K562 (cell line): ENCODE data around the gene EDARADD. TPM values are rescaled to one million over a fixed set of nuclear protein-coding genes. Genes with fewer than 3 reads are reported as not detected.

Source experiments
- ATAC-seq: fragments of 200-7000 bp; cut with Tn5 transposase; 3 replicates; pipeline ENCODE4 v1.9.1; 2020; ENCODE audit warnings: moderate library complexity
- BruUV-seq: library from RNA; stranded (reverse); fragments of 400-500 nt; replicated peaks from 2 replicates; lab custom pipeline; 2021; lab: Mats Ljungman, UMichigan
- CTCF ChIA-PET: fragments of 300-600 bp; formaldehyde crosslinking; extraction: SDS; loops from one replicate; lab custom pipeline; 2021; ENCODE audit warnings: low intra/inter-chr PET ratio; lab: Yijun Ruan, JAX
- POLR2A ChIA-PET: fragments of 300-600, 350-650 bp; sonication (Branson Sonifier 250); formaldehyde crosslinking; extraction: SDS; loops from one replicate; lab custom pipeline; 2021; ENCODE audit warnings: antibody characterized with exemption, inconsistent platforms; lab: Yijun Ruan, JAX
- DNase-seq, 4 experiments: peaks; one replicate each; pipeline versions ENCODE4 v3.0.0 to v3.0.0-alpha.2; 2011 to 2018; ENCODE audit warnings: low spot score in 3 of 4, mixed read lengths in 3 of 4; ENCODE audit errors: extremely low read depth in 1 of 4
- FAIRE-seq: peaks from 2 replicates; lab custom pipeline; 2011; peaks lifted over from hg19 to GRCh38; lab: Jason Lieb, UNC
- H2AFZ ChIP-seq: 2 replicates; pipeline ENCODE4 v1.6.0; 2011; ENCODE audit warnings: low read depth, low read length, control low read depth, inconsistent platforms
- H3K27ac ChIP-seq: fragments of 200-600 bp; 3 replicates; pipeline ENCODE4 v1.8.0; 2011; ENCODE audit warnings: low read depth, mild to moderate bottlenecking, control low read depth, inconsistent platforms, low read length, moderate library complexity, mixed read lengths; ENCODE audit errors: extremely low read depth
- H3K27me3 ChIP-seq, 2 experiments: fragments of 300-600 bp in 1 of 2; 2 replicates in 1 of 2; 3 replicates in 1 of 2; pipeline versions ENCODE4 v1.6.0 to v1.8.0; 2011; ENCODE audit warnings: inconsistent platforms in 2 of 2, low read length in 2 of 2, mild to moderate bottlenecking in 1 of 2, mixed read lengths in 1 of 2, moderate library complexity in 1 of 2; ENCODE audit not compliant: control insufficient read depth in 2 of 2, insufficient read depth in 2 of 2
- H3K36me3 ChIP-seq: fragments of 300-600 bp; 3 replicates; pipeline ENCODE4 v1.8.0; 2011; ENCODE audit warnings: mild to moderate bottlenecking, low read length, inconsistent platforms; ENCODE audit not compliant: control insufficient read depth, insufficient read depth
- H3K4me1 ChIP-seq, 2 experiments: fragments of 200-600 bp in 1 of 2; replicated peaks in 1 of 2; 2 replicates in 1 of 2; 3 replicates in 1 of 2; pipeline versions ENCODE4 v1.5.1 to v1.8.0; 2011; ENCODE audit warnings: inconsistent platforms in 2 of 2, low read length in 2 of 2, mild to moderate bottlenecking in 1 of 2, mixed read lengths in 1 of 2, moderate library complexity in 1 of 2; ENCODE audit not compliant: control insufficient read depth in 2 of 2, insufficient read depth in 2 of 2
- H3K4me2 ChIP-seq: 2 replicates; pipeline ENCODE4 v1.6.1; 2011; ENCODE audit warnings: low read length, control low read depth, inconsistent platforms, mixed read lengths; ENCODE audit not compliant: insufficient read depth
- H3K4me3 ChIP-seq: fragments of 200-600 bp; sonication (generic), shearing (Covaris generic); 2 replicates; pipeline ENCODE4 v1.5.1; 2016; ENCODE audit warnings: control low read depth, inconsistent platforms
- H3K79me2 ChIP-seq: fragments of 200-600 bp; 3 replicates; pipeline ENCODE4 v1.8.0; 2011; ENCODE audit warnings: low read length, inconsistent platforms; ENCODE audit not compliant: control insufficient read depth, insufficient read depth
- H3K9ac ChIP-seq, 2 experiments: 2 replicates each; pipeline versions ENCODE4 v1.6.0 to v1.6.1; 2011; ENCODE audit warnings: low read depth in 2 of 2, low read length in 2 of 2, control low read depth in 1 of 2, inconsistent platforms in 1 of 2, mild to moderate bottlenecking in 1 of 2, mixed read lengths in 1 of 2; ENCODE audit not compliant: insufficient read depth in 1 of 2
- H3K9me1 ChIP-seq: one replicate; pipeline ENCODE4 v1.6.0; 2011; ENCODE audit warnings: inconsistent platforms, mild to moderate bottlenecking, low read length, moderate library complexity; ENCODE audit not compliant: control insufficient read depth, insufficient read depth
- H3K9me3 ChIP-seq: replicated peaks from 2 replicates; pipeline ENCODE4 v1.5.1; 2011; ENCODE audit warnings: low read depth, low read length, inconsistent platforms; ENCODE audit not compliant: control insufficient read depth, insufficient read depth
- H4K20me1 ChIP-seq: replicated peaks from 2 replicates; pipeline ENCODE4 v1.6.1; 2011; ENCODE audit warnings: low read length, inconsistent platforms, mixed read lengths; ENCODE audit not compliant: control insufficient read depth, insufficient read depth
- BHLHE40 ChIP-seq: IDR thresholded peaks from 2 replicates; pipeline ENCODE4 v1.6.1; 2011; ENCODE audit warnings: low read length, improper control_type of control experiment
- CEBPB ChIP-seq: fragments of 450-650 bp; IDR thresholded peaks from 2 replicates; pipeline ENCODE4 v1.6.1; 2016; ENCODE audit warnings: missing genetic modification characterization, missing compliant biosample characterization
- CEBPG ChIP-seq, 3 experiments: fragments of 200-800 bp in 1 of 3; sonication (Bioruptor generic) in 1 of 3; sonication (generic) in 1 of 3; formaldehyde crosslinking in 1 of 3; IDR thresholded peaks in 2 of 3; conservative IDR thresholded peaks in 1 of 3; 2 replicates each; pipeline versions ENCODE4 v1.6.1 to v1.8.0; 2016 to 2022; ENCODE audit warnings: missing compliant biosample characterization in 2 of 3, missing genetic modification characterization in 2 of 3, mild to moderate bottlenecking in 1 of 3, missing genetic modification reagents in 1 of 3
- WGBS: fragments of 100-300 bp; shearing (Covaris generic); methylation state at CpG from one replicate; pipeline ENCODE4 v1.1.6; 2016; ENCODE audit warnings: low coverage, mixed read lengths; ENCODE audit not compliant: insufficient coverage; ENCODE audit errors: missing lambda C conversion rate; 5-methylcytosine and 5-hydroxymethylcytosine counted together
- in situ Hi-C: fragments of 300-500 bp; cut with MboI; formaldehyde crosslinking; loops from 4 replicates; pipeline ENCODE4 v1.15.0; 2018; ENCODE audit warnings: inconsistent platforms, mixed read lengths
- intact Hi-C: fragments of 100-400 bp; cut with micrococcal nuclease; formaldehyde crosslinking; loops from 2 replicates; pipeline ENCODE4 v1.14.2; 2022
- polyA plus RNA-seq, 8 experiments: library from polyadenylated mRNA; depleted of rRNA in 4 of 8; stranded (reverse) in 5 of 8; unstranded in 3 of 8; fragments of >200 nt; fragmentation: Nextera tagmentation in 2 of 8; fragmentation: Illumina TruSeq in 1 of 8; extraction: Ambion mirVana in 2 of 8; extraction: Trizol in 1 of 8; gene quantifications; 2 replicates each; pipeline versions ENCODE4 v1.2.1 to v1.2.3, GENCODE V29; 2011 to 2014; ENCODE audit warnings: inconsistent platforms in 1 of 8, missing spikeins in 1 of 8
- total RNA-seq, 7 experiments: library from RNA; depleted of rRNA in 6 of 7; stranded (reverse); fragments of >200 nt in 6 of 7; fragmentation: Illumina TruSeq in 2 of 7; extraction: Trizol in 2 of 7; gene quantifications; 2 replicates each; pipeline versions ENCODE4 v1.2.1 to v1.2.3, GENCODE V29; 2011 to 2021; ENCODE audit warnings: low replicate concordance in 1 of 7
- TF ChIP-seq, protein P1 (sequence below): conservative IDR thresholded peaks from 2 replicates; pipeline ENCODE4 v1.6.1; 2011; ENCODE audit warnings: low read depth, mild to moderate bottlenecking, low read length; ENCODE audit not compliant: control insufficient read depth

Gene EDARADD
- total and polyA plus RNA-seq, 9 of the 15 experiments (the other 6 are each of a cell fraction or from before 2014, with no cell fraction given): 0.46 to 32.4 (median 20.6) TPM

DNA sequence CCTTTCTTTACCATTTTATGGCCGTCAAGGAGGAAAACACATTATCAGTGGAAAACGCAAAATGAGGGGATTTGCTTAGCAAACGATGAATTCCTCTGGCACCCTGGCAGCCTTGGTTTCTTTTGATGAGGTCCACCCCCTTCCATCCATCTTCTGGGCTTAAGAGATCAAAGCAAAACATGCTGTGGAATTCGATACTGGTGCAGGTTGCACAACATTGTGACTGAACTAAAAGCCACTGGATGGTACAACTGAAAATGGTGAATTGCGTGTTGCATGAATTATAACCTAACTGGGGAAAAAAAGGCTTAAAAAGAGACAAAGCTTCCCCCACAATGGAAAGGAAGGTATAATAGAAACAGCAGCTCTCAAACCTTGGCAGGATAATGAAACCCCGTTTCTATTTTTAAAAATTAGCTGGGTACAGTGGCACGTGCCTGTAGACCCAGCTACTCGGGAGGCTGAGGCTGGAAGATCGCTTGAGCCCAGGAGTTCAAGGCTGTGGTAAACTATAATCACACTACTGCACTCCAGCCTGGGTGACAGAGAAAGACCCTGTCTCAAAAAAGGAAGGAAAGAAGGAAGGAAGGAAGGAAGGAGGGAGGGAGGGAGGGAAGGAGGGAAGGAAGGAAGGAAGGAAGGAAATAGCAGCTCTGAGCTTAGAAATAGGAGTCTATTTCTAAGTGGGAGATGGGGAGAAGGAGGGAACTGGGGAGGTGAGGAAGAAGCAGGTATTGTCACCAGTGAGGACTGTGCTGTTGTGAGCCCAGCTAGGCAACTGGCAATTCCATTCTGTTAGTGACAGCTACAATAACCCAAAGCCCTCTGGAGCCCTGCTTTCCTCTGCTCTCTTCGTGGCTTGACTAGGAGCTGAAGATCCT, 100.7 kb downstream of the EDARADD start:
- no peak for DNase-seq
- no TSS peak for BruUV-seq

More for the DNA sequence above, 100.7 kb downstream of the EDARADD start:
- Histone ChIP-seq H3K27me3 (peaks cover 9 to 15% of the 10 kb centered on the region in 2 experiments), H2AFZ (no peak overlapping the region), H3K27ac (no peak overlapping the region), H3K9ac (0 out of 4 replicates have a peak overlapping the region, but pooled peaks of 1 of the 2 experiments have one; percentile 28), H3K4me2 (no peak overlapping the region), H3K9me1 (no peaks in the 10 kb centered on the region), H3K79me2 (no peaks in the 10 kb centered on the region), H4K20me1 (no peaks in the 10 kb centered on the region), H3K36me3 (no peaks in the 10 kb centered on the region), H3K9me3 (no peaks in the 10 kb centered on the region), H3K4me1 (peaks cover 0 to 14% of the 10 kb centered on the region in 2 experiments; a peak in 4 of 5 replicates), H3K4me3 (no peak overlapping the region)
- ChIA-PET POLR2A (interaction anchor here (1.1 kb wide), 1 partner anchor 11 kb away, joined by 7 read pairs; no protein-coding TSS in a partner anchor), CTCF (no interaction called here)
- in situ Hi-C loops: loop anchor here (5.0 to 25.0 kb wide), 2 partner anchors 383 to 892 kb away; no protein-coding TSS in a partner anchor
- TF ChIP-seq BHLHE40 (peak; percentile 36; the same call in 1 of the 2 replicates), CEBPG (CRISPR knock-in tag; IDR thresholded peaks at IDR 0.05) (0 out of 2 replicates have a peak, but pooled peaks have one; percentile 9), CEBPG (tag; conservative IDR thresholded peaks at IDR 0.05 in 1 of 2, IDR thresholded peaks at IDR 0.05 in 1 of 2) (no peak), CEBPB (tag) (0 out of 2 replicates have a peak, but pooled peaks have one; percentile 35)
- TF ChIP-seq, protein P1, sequence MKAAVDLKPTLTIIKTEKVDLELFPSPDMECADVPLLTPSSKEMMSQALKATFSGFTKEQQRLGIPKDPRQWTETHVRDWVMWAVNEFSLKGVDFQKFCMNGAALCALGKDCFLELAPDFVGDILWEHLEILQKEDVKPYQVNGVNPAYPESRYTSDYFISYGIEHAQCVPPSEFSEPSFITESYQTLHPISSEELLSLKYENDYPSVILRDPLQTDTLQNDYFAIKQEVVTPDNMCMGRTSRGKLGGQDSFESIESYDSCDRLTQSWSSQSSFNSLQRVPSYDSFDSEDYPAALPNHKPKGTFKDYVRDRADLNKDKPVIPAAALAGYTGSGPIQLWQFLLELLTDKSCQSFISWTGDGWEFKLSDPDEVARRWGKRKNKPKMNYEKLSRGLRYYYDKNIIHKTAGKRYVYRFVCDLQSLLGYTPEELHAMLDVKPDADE: no peak
- ATAC-seq: peak; percentile 18
- WGBS: 20% methylated on average over 10 of the region's 10 CpGs
- intact Hi-C loops: loop anchor here (5.0 kb wide), 2 partner anchors 37 to 193 kb away; no protein-coding TSS in a partner anchor
- no peak for FAIRE-seq
